Esophagus muscularis mucosa (tissue), 4 donors: ENCODE results near the gene NBAS.

ENCODE experiments used
- CTCF ChIP-seq, 3 experiments: fragments of 200-600 bp in 2 of 3; fragments of 450-650 bp in 1 of 3; sonication (generic) in 2 of 3; IDR thresholded peaks; one replicate each; pipeline ENCODE4 v1.5.1; 2017 to 2019; ENCODE audit warnings: antibody characterized with exemption in 3 of 3, mild to moderate bottlenecking in 2 of 3, moderate library complexity in 1 of 3
- EP300 ChIP-seq: sonication (generic); formaldehyde crosslinking; IDR thresholded peaks from one replicate; pipeline ENCODE4 v1.6.1; 2017; ENCODE audit warnings: antibody characterized with exemption
- POLR2A ChIP-seq: fragments of 450-650 bp; IDR thresholded peaks from one replicate; pipeline ENCODE4 v1.6.1; 2017; ENCODE audit warnings: antibody characterized with exemption, moderate library complexity, mild to moderate bottlenecking, low read depth
- POLR2AphosphoS5 ChIP-seq, 2 donors: sonication (generic); formaldehyde crosslinking; IDR thresholded peaks; one replicate each; pipeline ENCODE4 v1.6.1; 2017; ENCODE audit warnings: antibody characterized with exemption in 2 of 2

- no peak for TF ChIP-seq CTCF (IDR thresholded peaks at IDR 0.05)
- TF ChIP-seq POLR2AphosphoS5 (IDR thresholded peaks at IDR 0.05), result no peak
- TF ChIP-seq POLR2A, result no peak
- TF ChIP-seq EP300, result no peak
Observed at GRCh38 chr2:15241929-15242328, 319.2 kb downstream of the NBAS start.
